Lower leg skin (tissue), 4 donors: ENCODE data around the gene C11orf58. TPM values are rescaled to one million over a fixed set of nuclear protein-coding genes. Genes with fewer than 3 reads are reported as not detected.

Experiments
- DNase-seq, 2 donors: peaks; one replicate each; pipeline ENCODE4 v3.0.0-alpha.2; 2019; ENCODE audit warnings: low spot score in 2 of 2
- H3K4me3 ChIP-seq: fragments of 200-600 bp; sonication (generic); 2 replicates; pipeline ENCODE4 v1.5.1; 2017; ENCODE audit warnings: mild to moderate bottlenecking, low read depth; ENCODE audit not compliant: poor library complexity, severe bottlenecking
- CTCF ChIP-seq, 3 donors: fragments of 450-650 bp; IDR thresholded peaks; one replicate each; pipeline ENCODE4 v1.5.1; 2016; ENCODE audit warnings: antibody characterized with exemption in 3 of 3, mild to moderate bottlenecking in 3 of 3, moderate library complexity in 2 of 3
- POLR2A ChIP-seq, 2 donors: fragments of 450-650 bp; IDR thresholded peaks; one replicate each; pipeline ENCODE4 v1.6.1; 2016 to 2017; ENCODE audit warnings: antibody characterized with exemption in 2 of 2, mild to moderate bottlenecking in 1 of 2, moderate library complexity in 1 of 2
- WGBS, 2 donors: methylation state at CpG; one replicate each; pipeline ENCODE4 v1.1.5; 2018; 5-methylcytosine and 5-hydroxymethylcytosine counted together
- intact Hi-C: fragments of 100-400 bp; cut with DNase I; formaldehyde crosslinking; loops from one replicate; pipeline ENCODE4 v1.15.0; 2023; ENCODE audit warnings: low total_unique reads
- total RNA-seq, 4 donors: library from RNA; depleted of rRNA; stranded (reverse); fragments of >200 nt; gene quantifications; one replicate each; pipeline ENCODE4 v1.1.0, GENCODE V29; 2016

The C11orf58 gene
- total RNA-seq, 4 donors from 2014 or later = 109 to 168 (median 154) TPM

- DNase-seq = no peak
- TF ChIP-seq POLR2A (IDR thresholded peaks at IDR 0.05) (no peak), CTCF (IDR thresholded peaks at IDR 0.05) (no peak)
- H3K4me3 ChIP-seq = no peak overlapping the region
- intact Hi-C loops = no loop called here
- WGBS, 2 donors = 82 to 83% methylated on average over 8 of the region's 8 CpGs
Measured at GRCh38 chr11:16795146-16795545, 56.7 kb downstream of the C11orf58 start.

DNA sequence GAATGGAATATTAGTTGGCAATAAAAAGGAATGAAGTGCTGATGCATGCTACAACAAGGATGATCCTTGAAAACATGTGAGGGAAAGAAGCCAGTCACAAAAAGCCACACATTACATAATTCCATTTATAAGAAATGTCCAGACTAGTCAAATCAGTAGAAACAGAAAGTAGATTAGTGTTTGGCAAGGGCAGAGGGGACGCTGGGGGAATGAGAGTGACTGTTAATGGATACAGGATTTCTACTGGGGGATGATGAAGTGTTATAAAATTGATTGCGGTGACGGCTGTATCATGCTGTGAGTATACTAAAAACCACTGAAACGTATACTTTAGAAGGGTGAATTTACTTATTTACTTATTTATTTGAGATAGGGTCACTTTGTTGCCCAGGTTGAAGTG lies 57.9 kb downstream of the C11orf58 start:
- H3K4me3 ChIP-seq = no peak overlapping the region
- intact Hi-C loops = no loop called here
- 88 to 91% methylated on average over 4 of the region's 4 CpGs for WGBS, 2 donors
- no peak for DNase-seq
- TF ChIP-seq CTCF (IDR thresholded peaks at IDR 0.05) (no peak), POLR2A (IDR thresholded peaks at IDR 0.05) (no peak)

DNA sequence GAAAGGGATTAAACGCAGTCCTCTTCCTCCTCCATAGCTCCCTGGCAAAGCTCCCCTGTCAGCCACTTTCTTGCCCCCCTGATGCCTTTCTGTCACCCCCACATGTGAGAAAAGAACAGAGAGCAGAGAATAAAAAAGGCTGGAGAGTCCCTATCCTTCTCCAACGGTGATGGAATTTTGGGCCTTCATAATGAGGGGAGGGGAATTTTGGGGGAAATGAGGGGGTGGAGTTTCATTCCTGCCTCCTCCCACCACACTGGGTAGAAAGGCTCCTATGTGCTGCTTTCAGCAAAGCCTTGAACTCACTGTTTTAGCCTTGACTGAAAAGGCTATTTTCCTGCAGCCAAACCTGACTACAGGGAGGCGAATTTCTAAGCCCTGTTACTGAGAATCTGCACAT lies 59.3 kb downstream of the C11orf58 start:
- no peak for TF ChIP-seq POLR2A (IDR thresholded peaks at IDR 0.05)
- TF ChIP-seq CTCF (IDR thresholded peaks at IDR 0.05) = no peak
- WGBS, 2 donors = 67 to 70% methylated on average over 3 of the region's 3 CpGs
- intact Hi-C loops = no loop called here
- no peak overlapping the region for H3K4me3 ChIP-seq
- DNase-seq = no peak

- WGBS, 2 donors = 59 to 77% methylated on average over 1 of the region's 1 CpG
- intact Hi-C loops = no loop called here
- DNase-seq = no peak
- TF ChIP-seq POLR2A (IDR thresholded peaks at IDR 0.05) (no peak), CTCF (IDR thresholded peaks at IDR 0.05) (no peak)
- H3K4me3 ChIP-seq = no peak overlapping the region
Measured at GRCh38 chr11:16799221-16799620, 60.8 kb downstream of the C11orf58 start.

GRCh38 chr11:16799890-16800289 lies 61.4 kb downstream of the C11orf58 start:
- no peak overlapping the region for H3K4me3 ChIP-seq
- intact Hi-C loops = no loop called here
- no peak for TF ChIP-seq POLR2A (IDR thresholded peaks at IDR 0.05)
- TF ChIP-seq CTCF (IDR thresholded peaks at IDR 0.05) = no peak
- no peak for DNase-seq

- TF ChIP-seq POLR2A (IDR thresholded peaks at IDR 0.05) (no peak), CTCF (IDR thresholded peaks at IDR 0.05) (no peak)
- H3K4me3 ChIP-seq = no peak overlapping the region
- intact Hi-C loops = no loop called here
- no peak for DNase-seq
Measured at GRCh38 chr11:16800382-16800781, 61.9 kb downstream of the C11orf58 start.
